Posterior cingulate gyrus (tissue), 11 donors: ENCODE results near the gene LRP11.
"Not testable (repeated sequence)": the region's sequence is repeated elsewhere in the genome, so short reads cannot be mapped to it uniquely, and the experiment has no call there.

ENCODE experiments used
- DNase-seq, 10 donors: peaks; one replicate each; pipeline versions ENCODE4 v3.0.0 to v3.0.0-alpha.2; 2020 to 2021; ENCODE audit warnings: mixed read lengths in 3 of 10
- intact Hi-C: fragments of 100-400 bp; cut with DNase I; formaldehyde crosslinking; loops from one replicate; pipeline ENCODE4 v1.15.1; 2023

The LRP11 gene

DNA sequence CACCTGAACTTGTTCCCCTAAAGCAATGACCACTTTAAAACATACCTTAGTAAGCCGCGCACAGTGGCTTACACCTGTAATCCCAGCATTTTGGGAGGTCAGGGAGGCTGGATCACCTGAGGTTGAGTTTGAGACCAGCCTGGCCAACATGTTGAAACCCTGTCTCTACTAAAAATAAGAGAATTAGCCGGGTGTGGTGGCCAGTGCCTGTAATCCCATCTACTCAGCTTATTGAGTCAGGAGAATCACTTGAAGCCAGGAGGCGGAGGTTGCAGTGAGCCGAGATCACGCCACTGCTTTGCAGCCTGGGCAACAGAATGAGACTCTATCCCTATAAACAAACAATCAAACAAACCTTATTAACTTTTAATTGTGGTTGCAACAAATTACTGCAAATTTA, 35.3 kb upstream of the LRP11 start:
- DNase-seq = no peak
- intact Hi-C loops = no loop called here

DNA sequence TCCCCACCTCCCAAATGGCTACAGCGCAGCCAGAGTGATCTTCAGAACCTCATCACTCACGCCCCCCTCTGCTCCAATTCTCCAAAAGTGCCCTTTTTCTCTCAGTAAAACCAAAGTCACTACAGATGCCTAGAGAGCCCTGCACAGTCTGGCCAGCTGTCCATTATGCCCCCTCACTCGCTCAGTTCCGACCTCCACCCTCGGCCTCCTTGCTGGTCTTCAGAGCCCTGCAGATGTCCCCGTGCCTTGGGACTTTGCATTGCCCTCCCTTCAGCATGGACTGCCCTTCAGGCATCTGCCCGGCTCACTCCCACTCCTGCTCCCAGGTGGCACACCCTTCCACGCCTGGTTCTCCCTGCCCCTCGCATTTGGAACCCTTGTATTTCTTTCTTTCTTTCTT, 34.8 kb upstream of the LRP11 start:
- DNase-seq = peak in 1 of 10 donors; percentile 41
- intact Hi-C loops = no loop called here

DNA sequence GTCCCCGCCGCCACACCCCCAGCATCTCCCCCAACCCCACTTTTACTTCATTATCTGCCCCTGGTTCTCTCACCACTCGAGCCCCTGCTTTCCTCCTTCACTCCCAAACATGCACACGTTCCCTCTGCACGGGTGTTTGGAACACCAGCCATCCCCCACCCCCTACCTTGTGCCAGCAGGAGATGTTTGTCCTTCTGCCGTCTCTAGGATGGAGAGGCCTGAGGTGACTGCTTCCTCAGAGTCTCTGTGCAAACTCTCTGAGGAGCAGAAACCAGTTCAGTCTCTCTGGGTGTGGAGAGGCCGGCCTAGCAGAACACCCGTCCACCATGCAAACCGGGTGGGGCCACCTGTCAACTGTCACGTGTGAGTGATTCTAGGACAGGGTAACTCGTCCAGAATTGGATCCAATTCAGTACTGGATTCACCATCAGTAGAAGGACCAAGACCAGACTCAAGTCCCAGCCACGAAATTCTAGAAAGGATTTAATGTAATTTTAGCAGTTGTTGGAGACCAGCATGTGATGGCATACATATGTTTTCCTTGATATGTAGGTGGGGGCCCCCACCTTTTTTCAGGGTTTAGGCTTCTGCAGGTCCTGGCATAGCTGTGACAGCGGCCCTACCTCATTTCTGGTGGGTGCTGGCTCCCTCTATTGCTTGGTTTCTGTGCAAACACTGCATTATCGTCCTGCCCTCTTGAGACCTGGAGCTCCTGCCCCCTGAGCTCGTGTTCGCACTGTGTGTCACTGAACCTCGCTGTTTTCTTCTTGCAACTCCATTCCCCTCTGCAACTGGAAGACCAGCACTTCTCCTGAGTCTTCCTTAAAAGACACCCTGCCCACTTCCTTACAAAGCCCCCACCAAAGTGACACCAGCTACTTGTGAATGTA, 33.9 kb upstream of the LRP11 start, which contains the start of gene RAET1E:
TSS of gene RAET1E (minus strand) at position 259 of the 890 bp plus-strand sequence. CDS start 7,212 bp downstream, outside the sequence.
- intact Hi-C loops = no loop called here
- peak in 1 of 10 donors; percentile 54 for DNase-seq

DNA sequence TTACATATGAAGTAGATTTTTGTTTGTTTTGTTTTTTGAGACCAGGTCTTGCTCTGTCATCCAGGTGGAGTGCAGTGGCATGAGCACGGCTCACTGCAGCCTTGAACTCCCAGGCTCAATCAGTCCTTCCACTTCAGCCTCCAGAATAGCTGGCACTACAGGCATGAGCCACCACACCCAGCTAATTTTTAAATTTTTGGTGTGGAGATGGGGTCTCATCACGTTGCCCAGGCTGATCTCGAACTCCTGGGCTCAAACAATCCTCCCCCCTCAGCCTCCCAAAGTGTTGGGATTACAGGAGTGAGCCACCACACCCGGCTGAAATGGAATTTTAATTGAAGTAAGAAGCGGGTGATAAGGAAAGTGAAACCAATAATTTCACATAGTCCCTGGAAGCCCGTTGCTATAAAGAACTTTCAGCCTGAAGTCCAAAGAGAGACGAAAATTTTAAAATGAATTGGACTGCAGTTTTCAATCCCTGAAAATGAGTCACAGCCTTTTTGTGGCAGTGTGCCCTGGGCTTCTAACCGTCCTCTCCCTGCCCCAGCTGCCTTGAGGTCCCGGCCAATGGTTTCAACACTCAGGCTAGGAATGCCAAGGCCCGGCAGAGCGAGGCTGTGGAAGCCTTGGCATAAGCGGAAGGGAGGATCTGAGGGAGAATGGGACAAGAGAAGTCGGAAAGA, 33.0 kb upstream of the LRP11 start:
- intact Hi-C loops = no loop called here
- DNase-seq = peak in 5 of 10 donors; percentile 11 to 87 (median 27)

DNA sequence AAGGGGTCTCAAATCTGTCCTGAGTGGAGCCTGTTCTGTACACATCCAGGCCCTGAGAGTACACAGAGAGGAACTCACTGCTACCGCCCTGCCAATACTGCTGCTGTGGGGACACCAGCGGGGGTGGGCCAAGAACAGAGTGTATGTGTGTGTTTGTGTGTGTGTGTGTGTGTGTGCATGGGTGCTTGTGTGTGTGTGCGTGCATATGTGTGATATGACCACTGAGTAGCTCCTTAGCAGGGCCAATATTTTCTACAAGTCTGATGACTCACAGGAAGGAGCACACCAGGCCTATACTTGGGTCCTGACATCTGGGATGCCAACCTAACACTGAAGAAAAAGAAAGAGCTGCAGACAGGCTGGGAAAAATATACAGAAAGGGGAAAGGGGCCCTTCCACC, 32.3 kb upstream of the LRP11 start:
- intact Hi-C loops = no loop called here
- DNase-seq = no peak

DNA sequence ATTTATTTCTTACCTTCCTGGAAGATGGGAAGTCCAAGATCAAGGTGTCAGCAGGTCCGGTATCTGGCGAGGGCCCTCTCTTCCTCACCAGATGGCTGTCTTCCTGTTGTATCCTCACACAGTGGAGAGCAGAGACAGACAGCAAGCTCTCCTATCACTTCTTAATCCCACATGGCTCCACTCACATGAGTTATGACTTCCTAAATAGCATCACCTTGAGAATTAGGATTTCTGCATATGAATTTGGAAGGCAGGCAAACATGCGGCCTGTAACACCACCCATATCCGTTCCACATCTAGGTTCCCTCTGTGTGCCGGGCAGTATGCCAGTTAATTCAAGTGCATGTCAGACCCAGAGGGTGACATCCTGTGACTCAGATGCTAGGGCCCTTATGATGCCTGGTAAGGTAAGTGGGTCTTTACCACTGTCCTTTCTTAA, 31.7 kb upstream of the LRP11 start:
- intact Hi-C loops = no loop called here

DNA sequence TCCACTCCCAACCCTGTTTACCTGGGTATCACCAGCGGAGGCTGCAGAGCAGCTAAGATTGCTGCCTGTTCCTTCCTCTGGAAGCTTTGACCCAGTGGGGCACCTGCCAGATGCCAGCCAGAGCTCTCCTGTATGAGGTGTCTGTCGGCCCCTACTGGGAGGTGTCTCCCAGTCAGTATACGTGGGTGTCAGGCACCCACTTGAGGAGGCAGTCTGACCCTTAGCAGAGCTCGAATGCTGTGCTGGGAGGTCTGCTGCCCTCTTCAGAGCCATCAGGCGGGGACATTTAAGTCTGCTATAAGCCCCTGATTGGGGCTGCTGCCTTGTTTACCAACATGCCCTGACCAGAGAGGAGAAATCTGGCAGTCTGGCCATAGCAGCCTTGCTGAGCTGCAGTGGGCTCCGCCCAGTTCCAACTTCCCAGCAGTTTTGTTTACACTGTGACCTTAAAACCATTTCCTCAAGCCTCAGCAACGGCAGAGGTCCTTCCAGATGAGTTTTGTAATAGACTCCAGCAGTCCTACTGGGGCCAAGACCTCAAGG, 31.0 kb upstream of the LRP11 start:
- intact Hi-C loops = no loop called here
- peak in 1 of 10 donors; percentile 41 for DNase-seq

More for the DNA sequence above, 31.7 kb upstream of the LRP11 start:
- DNase-seq = no peak

DNA sequence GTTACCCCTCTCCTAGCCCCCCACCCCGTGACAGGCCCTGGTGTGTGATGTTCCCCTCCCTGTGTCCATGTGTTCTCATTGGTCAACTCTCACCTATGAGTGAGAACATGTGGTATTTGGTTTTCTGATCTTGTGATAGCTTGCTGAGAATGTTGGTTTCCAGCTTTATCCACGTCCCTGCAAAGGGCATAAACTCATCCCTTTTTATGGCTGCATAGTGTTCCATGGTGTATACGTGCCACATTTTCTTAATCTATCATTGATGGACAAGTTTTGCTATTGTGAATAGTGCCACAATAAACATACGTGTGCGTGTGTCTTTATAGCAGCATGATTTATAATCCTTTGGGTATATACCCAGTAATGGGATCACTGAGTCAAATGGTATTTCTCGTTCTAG, 27.7 kb upstream of the LRP11 start:
- DNase-seq, intact Hi-C loops: not testable (repeated sequence)

DNA sequence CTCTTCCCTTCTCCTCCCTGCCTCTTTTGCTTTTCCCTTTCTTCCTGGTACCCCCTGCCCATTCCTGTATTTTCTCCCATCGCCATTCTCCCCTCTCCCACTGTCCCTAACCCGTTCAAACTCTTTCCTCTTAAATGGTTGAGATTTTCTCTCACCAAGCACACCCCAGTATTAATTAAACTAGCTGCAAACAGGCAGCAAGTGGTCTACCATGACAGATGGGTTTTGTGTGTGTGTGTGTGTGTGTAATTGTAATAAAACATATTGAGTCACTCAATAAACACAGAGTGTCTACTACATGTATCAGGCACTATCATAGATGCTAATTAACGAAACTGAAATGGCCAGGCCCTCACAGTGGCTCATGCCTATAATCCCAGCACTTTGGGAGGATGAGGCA, 27.1 kb upstream of the LRP11 start:
- no peak for DNase-seq
- intact Hi-C loops = no loop called here

DNA sequence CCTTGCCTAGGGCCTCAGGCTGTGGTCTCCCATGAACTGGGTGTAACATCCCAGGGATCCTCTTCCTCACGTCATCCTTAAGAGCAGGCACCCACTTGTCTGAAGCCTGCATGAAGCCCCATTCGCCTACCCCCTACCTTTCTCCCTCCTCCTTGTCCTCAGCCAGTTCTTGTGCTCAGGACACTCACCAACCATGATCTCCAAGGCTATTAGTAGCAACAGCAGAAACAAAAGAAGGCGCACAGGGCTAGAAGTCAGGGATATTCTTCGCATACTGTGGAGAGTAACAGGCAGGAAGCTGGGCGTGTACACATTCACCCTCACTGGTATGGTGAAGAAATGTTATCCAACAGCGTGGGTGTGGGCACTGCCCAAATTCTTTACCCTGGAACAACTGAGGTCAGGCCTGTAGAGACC, 26.5 kb upstream of the LRP11 start:
- intact Hi-C loops = no loop called here
- peak in 1 of 10 donors; percentile 14 for DNase-seq

DNA sequence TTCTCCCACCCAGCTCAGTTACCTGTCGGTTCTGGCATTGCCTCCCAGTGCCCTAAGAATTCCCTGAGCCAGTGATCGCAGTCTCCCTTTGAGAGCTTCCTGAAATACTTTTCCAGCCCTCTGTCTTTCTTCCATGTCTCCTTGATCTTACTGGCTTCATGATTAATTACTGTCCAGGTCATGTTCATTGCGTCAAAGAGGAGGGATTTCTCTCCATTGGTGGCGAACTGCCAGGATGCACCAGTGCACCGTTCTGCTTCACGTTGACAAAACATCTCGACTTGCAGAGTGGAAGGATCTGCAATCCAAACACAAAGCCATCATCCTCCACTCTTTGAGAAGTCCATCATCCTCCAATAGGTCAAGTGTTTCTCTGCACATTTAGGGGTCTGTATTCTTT, 25.2 kb upstream of the LRP11 start:
- intact Hi-C loops = no loop called here
- no peak for DNase-seq

DNA sequence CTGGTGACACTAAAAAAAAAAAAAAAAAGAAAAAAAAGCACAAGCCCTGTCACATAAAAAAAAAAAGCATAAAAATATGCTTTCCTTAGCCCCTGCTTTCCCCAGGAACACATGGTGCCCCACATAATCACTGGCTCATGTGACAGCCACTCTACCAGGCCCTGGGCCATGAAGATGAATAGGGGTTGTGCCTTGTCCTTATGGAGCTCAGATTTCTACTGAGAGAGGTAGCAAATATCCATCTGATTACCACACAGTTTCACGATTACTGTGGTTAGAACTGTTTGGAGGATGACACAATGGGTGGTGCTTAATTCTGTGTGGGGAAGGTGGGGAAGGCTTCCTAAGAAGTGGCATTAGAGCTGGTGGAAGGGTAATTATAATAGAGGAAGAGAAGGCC, 24.5 kb upstream of the LRP11 start:
- DNase-seq = no peak
- intact Hi-C loops = no loop called here

DNA sequence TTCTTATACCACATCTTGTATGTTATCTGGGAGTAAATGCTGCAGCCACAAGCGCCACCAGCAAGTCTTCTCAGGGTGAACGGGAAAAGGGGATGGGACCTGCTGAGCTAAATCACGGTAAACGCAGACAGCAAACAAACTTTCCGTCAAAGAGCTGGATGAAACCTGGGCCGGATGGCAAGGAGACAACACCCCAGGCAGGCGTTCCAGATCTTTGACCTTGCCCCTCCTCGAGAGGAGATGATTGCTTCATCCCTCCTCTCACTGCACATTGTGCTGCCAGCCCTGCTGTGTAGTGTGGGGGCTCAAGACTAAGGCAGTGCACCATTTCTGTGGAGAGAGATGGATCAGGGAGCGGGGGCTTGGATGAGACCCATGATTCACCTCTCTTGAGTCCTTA, 23.9 kb upstream of the LRP11 start:
- intact Hi-C loops = no loop called here
- DNase-seq = no peak

DNA sequence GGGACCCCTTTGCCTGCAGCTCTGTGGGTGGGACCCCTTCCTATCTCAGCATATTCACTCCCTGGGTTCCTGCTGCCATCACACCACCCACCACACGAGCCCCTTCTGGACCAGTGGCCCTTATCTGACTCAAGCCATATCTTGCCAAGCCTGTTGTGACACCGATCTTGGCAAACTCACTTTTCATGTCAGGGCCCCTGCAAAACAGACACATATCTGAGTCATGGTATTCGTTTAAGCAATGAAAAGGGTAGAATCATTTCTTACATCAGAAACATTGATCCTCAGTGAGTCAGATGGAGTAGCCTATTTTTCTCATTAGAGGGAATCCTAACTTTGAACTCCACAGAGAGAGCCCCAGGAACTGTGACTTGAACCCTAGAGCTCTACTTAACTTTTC, 23.2 kb upstream of the LRP11 start:
- intact Hi-C loops = no loop called here
- DNase-seq = no peak

DNA sequence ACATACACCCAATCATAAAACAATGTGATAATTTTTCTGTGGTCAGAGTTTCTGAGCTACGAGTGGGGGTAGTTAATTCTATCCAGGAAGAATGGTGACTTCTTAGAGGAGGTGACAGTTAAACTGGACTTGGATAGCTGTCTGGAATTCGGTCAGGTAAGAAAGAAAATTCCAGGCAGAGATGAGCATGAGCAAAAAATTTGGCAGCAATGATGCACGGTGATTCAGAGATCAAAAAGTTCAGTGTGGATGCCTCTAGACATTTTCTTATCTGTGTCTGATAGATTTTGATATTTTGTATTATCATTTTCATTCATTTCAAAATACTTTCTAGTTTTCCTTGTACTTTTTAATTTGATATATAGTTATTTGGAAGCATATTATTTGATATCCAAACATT, 21.7 kb upstream of the LRP11 start:
- no peak for DNase-seq
- intact Hi-C loops = no loop called here

DNA sequence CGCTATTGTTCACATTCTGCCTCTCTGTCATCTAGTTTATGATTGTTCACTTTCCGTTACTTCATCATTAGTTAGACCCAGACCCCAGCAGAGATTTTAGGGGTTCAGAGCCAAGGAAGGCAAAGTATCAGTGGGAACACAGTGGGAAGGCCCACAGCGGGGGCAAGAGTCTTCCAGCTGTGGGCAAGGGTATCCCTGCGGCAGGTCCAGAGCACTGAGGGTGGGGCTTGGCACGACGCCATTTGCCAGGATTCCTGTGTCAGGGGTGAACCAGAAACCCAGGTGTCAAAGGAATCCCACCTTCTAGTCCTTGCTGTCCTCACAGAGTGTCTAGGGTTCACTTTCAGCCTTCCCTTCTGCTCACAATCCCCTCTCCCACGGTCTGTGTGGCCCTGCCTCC, 20.5 kb upstream of the LRP11 start:
- intact Hi-C loops = no loop called here
- peak in 1 of 10 donors; percentile 46 for DNase-seq

DNA sequence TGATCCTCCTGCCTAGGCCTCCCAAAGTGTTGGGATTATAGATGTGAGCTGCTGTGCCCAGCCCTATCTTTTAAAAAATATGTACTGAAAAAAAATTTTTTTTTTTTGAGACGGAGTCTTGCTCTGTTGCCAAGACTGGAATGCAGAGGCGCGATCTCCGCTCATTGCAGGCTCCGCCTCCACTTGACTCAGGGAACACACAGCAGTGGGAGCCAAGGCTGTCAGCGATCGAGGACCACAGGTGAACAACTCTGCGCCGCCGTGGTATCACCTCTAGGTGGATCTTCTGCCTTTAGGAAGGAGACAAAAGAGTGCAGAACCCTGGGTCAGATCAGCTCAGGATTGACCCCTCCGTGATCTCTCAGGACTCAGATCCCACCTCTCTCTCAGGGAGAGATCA, 20.1 kb upstream of the LRP11 start:
- DNase-seq = peak in 2 of 10 donors; percentile 75 to 81
- intact Hi-C loops = no loop called here

DNA sequence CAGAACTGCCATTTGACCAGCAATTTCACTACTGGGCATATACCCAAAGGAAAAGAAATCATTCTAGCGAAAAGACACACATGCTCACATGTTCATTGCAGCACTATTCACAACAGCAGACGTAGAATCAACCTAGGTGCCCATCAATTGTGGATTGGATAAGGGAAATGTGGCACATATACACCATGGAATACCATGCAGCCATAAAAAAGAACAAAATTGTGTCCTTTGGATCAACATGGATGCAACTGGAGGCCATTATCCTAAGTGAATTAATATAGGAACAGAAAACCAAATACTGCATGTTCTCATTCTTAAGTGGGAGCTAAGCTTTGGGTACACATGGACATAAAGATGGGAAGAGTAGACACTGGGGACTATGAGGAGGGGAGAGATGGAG, 17.7 kb upstream of the LRP11 start:
- intact Hi-C loops = no loop called here
- no peak for DNase-seq

DNA sequence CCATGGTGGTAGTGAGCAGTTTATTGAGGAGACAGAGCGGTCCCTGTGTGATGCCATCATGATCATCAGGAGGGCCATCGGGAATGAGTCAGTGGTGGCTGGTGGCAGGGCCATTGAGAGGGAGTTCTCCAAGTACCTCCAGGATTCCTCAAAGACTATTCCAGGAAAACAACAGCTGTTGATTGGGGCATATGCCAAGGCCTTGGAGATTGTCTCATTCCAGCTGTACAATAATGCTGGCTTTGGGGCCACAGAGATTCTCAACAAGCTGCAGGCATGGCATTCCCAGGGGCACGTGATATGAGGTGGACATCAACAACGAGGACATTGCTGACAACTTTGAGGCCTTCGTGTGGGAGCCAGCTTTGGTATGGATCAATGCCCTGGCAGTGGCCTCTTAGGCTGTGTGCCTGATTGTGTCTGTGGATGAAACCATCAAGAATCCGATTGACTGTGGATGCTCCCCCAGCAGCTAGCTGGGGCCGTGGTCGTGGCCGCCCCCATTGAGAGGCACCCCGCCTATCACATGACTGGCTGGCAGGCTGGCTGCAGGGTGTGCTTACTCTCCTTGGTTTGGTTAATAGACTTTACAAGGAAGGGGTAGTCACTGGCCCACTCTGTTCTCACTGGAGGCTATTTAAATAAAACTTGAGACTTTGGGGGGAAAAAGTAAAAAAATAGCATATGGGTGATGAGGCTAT, 17.1 kb upstream of the LRP11 start:
- peak in 2 of 10 donors; percentile 21 to 68 for DNase-seq
- intact Hi-C loops = no loop called here

DNA sequence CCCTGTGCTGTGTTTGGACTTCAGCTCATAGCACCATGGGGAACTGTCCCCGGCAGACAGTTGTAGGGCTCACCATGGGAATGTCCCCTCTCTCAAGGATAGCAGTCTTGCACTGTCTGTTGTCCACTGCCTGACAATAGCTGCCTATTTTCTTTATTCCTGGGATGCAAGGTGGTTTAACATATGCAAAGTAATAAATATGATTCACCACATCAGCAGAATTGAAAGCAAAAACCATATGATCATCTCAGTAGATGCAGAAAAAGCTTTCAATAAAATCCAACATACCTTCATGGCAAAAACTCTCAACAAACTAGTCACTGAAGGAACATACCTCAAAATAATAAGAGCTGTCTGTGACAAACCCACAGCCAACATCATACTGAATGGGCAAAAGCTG, 13.5 kb upstream of the LRP11 start:
- DNase-seq = no peak
- intact Hi-C loops = no loop called here
